Activated CD4-positive, alpha-beta T cell treated with anti-CD3 and anti-CD28 coated beads for 24 hours (primary cell): ENCODE data around the gene ZNF609.

Experiments used
- DNase-seq, 2 donors: peaks; one replicate each; pipeline ENCODE4 v3.0.0-alpha.2; 2020; ENCODE audit warnings: low read depth in 2 of 2

The ZNF609 gene

DNA sequence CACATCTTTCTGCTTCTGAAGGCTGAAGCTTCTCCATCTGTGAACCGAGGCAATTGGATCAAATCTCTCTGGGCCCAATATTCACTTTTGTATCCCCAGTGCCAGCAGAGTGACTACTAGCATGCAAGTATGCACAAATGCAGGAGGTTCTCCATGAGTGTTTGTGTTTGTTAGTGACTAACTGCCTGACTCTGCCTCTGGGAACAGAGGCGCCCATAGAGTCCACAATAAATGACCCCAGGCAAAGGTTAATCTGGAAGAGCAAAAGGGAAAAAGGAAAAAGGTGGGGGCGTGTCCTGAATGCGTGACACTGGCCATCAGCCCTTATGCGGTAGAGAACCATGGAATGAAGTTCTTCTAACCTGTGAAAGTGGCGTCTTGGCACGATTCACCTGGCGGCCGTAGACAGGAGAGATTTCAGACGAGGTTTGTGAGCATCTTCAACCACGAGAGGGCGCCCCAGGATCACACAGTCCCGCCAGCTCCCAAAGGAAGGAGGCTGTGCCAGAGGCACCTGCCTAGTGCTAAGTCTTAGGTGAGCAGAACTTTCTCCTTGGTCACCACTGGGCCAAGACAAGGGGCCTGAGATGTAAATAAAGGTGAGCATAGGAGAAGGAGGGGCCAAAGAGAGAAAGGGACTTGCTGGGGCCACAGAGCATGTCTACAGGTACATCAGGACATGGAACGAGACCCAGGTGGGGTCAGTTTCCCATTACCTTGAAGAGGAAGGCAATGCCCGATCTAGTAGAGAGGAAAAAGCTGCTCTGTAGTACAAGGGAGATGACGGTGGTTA lies 270.8 kb downstream of the ZNF609 start:
- peak; percentile 87 to 89 for DNase-seq

- DNase-seq, result no peak
Measured at GRCh38 chr15:64731805-64732151, 271.4 kb downstream of the ZNF609 start.

DNA sequence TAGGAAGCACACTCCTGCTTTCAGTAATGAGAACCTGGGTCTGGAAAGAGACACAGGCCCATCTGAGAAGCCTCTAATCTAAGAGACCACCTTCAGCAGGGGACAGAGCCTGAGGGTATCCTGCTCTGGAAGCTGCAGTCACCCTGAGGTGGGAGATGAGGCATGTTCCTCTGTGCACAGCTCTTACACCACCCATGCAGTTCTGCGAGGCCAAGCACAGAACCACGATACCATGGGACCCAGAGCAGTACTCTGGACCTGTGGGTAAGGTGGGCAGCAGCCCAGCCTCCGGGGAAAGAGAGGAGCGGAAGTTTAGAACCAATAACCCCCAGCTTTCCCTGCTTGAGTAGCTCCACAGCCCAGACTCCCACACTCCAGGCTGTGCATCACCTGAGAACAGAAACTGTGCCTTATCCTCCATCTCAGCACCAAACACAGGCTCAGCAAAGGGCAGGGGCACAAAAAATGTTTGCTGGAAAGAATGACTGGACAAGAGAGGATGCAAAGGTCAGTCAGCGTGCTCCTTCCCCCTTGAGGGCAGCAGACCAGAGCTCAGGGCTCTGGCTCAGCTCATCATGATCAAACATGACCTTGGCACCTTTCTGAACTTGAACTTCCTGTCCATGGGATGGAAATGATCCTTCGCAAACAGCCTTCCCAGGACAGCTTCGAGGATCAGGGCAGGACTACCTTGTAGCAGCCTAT lies 271.9 kb downstream of the ZNF609 start:
- no peak for DNase-seq
